Activated CD8-positive, alpha-beta memory T cell treated with anti-CD3 and anti-CD28 coated beads for 24 hours (primary cell): ENCODE results near the gene THAP5.

Source experiments
- DNase-seq: peaks from one replicate; pipeline ENCODE4 v3.0.0-alpha.2; 2020

THAP5 gene, protein sequence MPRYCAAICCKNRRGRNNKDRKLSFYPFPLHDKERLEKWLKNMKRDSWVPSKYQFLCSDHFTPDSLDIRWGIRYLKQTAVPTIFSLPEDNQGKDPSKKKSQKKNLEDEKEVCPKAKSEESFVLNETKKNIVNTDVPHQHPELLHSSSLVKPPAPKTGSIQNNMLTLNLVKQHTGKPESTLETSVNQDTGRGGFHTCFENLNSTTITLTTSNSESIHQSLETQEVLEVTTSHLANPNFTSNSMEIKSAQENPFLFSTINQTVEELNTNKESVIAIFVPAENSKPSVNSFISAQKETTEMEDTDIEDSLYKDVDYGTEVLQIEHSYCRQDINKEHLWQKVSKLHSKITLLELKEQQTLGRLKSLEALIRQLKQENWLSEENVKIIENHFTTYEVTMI

GRCh38 chr7:108569381-108570145, at the start of gene THAP5, which contains the start of gene DNAJB9:
Gene THAP5 (minus strand): TSS chr7:108569706. CDS start chr7:108569569, 137 bp downstream.
Gene DNAJB9 (plus strand): TSS chr7:108569874. CDS start chr7:108571727, 1,853 bp downstream.
- peak; percentile 98 for DNase-seq

DNA sequence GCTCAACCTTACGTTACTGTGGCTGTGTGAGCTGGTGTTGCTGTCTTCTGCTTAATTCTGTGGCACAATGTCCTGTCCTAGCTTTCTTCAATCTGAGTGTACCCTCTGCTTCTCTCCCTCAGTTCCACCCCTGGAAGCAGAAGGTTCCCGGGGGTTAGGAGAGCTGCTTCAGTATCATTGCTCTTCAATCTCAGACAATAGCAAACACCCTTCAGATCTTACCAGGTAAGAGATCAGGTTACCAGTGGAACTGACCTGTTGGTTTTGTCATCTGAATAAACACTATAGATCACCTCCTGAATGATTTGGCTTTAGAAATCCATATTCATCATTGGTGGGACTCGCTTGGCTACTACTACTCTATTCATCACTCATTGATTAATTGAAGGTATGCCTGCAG, 48.5 kb upstream of the THAP5 start:
- no peak for DNase-seq

DNA sequence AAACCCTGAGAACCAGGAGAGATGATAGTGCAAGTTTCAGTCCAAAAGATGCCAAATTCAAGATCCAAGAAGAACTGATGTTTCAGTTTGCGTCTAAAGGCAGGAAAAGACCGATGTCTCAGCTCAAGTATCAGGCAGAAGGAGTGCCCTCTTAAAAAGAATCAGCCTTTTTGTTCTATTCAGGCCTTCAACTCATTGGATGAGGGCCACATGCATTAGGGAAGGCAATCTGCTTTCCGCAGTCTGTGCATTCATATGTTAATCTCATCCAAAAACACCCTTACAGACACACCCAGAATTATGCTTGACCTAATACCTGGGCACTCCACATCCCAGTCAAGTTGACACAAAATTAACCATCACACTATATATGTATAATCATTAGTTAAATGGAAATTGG, 45.4 kb upstream of the THAP5 start:
- no peak for DNase-seq

DNA sequence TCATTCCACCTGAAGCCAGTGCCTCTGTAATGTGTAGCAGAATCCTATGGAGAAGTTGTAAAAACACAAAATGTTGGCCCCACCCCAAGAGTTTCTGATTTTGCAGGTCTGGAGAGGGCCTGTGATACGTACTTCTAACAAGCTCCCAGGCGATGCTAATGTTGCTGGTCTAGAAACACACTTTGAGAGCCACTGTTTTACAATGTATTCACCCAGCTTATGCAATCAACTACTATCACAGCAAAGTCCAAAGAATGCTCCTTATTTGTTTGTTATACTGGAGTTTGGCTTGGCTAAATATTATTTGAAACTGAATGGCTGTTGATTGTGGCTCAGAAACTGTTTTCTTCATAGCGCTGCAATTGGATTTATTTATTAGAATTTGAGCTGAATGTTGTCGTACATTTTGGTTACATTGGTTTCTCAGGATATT, 44.5 kb upstream of the THAP5 start:
- DNase-seq = no peak

GRCh38 chr7:108613147-108613948, 43.8 kb upstream of the THAP5 start:
- DNase-seq = no peak

GRCh38 chr7:108611268-108611667, 41.8 kb upstream of the THAP5 start:
- DNase-seq = no peak

DNA sequence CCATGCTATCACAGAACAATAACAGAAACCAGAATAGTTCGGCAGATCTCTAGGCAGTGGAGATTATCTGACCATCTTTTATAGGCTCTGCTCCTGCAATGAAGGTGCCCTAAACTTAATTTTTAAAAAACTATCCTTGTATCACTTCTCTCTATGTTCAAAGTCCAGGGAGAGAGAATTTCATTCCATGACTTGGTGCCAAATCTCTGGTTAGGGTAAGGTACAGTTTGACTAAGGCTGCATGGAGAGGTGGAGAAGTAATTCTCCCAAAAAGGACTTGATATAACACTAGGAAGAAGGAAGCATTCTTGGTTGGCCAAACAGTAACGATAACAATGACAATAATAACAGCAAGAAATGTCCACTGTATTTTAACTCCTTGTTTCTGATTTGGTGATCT, 40.1 kb upstream of the THAP5 start:
- no peak for DNase-seq

GRCh38 chr7:108605559-108606201, 36.2 kb upstream of the THAP5 start:
- no peak for DNase-seq

GRCh38 chr7:108604307-108605077, 35.0 kb upstream of the THAP5 start:
- DNase-seq = no peak

- no peak for DNase-seq
Observed at GRCh38 chr7:108603656-108604306, 34.3 kb upstream of the THAP5 start.

DNA sequence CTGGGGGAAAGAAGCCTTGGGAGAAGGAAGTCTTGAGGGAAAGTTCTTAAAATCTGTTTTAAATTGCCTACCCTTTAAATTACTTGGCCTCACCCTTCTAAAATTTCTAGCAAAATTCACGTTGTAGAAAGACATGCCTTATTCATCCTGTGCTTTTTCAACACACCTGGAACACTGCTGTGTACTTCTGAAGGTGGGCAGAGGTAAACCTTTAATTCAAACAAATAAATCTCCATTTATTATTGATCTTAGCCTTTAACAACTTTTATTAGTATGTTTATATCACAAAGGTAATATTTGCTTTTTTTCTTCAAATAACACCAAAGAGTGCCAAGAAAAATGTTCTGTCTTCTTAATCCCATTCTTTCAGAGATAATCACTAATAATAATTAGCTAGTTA, 30.9 kb upstream of the THAP5 start:
- no peak for DNase-seq

- no peak for DNase-seq
Observed at GRCh38 chr7:108598914-108599580, 29.5 kb upstream of the THAP5 start.

DNA sequence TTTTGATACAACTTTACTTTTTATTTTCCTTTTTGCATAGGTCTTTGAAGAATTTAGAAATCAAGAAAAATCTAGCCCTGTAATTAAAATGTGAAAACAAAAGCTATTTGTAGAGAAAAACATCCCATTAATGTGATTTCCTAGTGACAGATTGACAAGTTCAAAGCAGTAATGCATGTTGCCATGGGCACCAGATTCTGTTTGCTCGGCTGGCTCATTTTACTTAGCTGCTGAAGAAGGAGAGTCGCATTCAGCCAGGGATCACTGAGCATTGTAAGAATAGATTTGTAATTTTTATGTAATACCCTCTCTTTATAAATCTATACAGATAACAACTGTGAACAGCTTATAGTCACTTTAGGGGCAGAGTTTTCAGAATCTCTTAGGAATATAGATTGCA, 28.6 kb upstream of the THAP5 start:
- no peak for DNase-seq

- no peak for DNase-seq
Observed at GRCh38 chr7:108596560-108596959, 27.1 kb upstream of the THAP5 start.

GRCh38 chr7:108592646-108593201, 23.2 kb upstream of the THAP5 start:
- DNase-seq = no peak

GRCh38 chr7:108590606-108591005, 21.1 kb upstream of the THAP5 start:
- DNase-seq = no peak

- no peak for DNase-seq
Observed at GRCh38 chr7:108589874-108590273, 20.4 kb upstream of the THAP5 start.

- DNase-seq = no peak
Observed at GRCh38 chr7:108589199-108589598, 19.7 kb upstream of the THAP5 start.

- no peak for DNase-seq
Observed at GRCh38 chr7:108586274-108586710, 16.8 kb upstream of the THAP5 start.

GRCh38 chr7:108585843-108586242, 16.3 kb upstream of the THAP5 start:
- DNase-seq = no peak
